Right forelimb (tissue), 1 donor: ENCODE data around the gene PTPN4.
"Not testable (repeated sequence)": the region's sequence is repeated elsewhere in the genome, so short reads cannot be mapped to it uniquely, and the experiment has no call there.

Experiments used
- DNase-seq: peaks from one replicate; pipeline ENCODE4 v3.0.0-alpha.2; 2018

The PTPN4 gene

GRCh38 chr2:119950966-119951365 is 191.2 kb downstream of the PTPN4 start:
- DNase-seq, result no peak

GRCh38 chr2:119958670-119959268 is 199.0 kb downstream of the PTPN4 start:
- no peak for DNase-seq

GRCh38 chr2:119960821-119961220 is 201.1 kb downstream of the PTPN4 start:
- no peak for DNase-seq

GRCh38 chr2:119981896-119982295 is 222.2 kb downstream of the PTPN4 start:
- DNase-seq, result no peak

- no peak for DNase-seq
These were observed 222.8 kb downstream of the PTPN4 start for GRCh38 chr2:119982506-119982905.

GRCh38 chr2:119983108-119983507 is 223.4 kb downstream of the PTPN4 start:
- DNase-seq, result no peak

- no peak for DNase-seq
These were observed 236.4 kb downstream of the PTPN4 start for GRCh38 chr2:119996148-119996547.

- DNase-seq, result not testable (repeated sequence)
These were observed 237.5 kb downstream of the PTPN4 start for GRCh38 chr2:119996896-119997891.

GRCh38 chr2:120001471-120001870 is 241.7 kb downstream of the PTPN4 start:
- no peak for DNase-seq

- no peak for DNase-seq
These were observed 244.5 kb downstream of the PTPN4 start for GRCh38 chr2:120004254-120004653.

GRCh38 chr2:120005834-120006521 is 246.3 kb downstream of the PTPN4 start:
- DNase-seq, result no peak

- DNase-seq, result no peak
These were observed 248.1 kb downstream of the PTPN4 start for GRCh38 chr2:120007851-120008250.

- DNase-seq, result no peak
These were observed 252.6 kb downstream of the PTPN4 start for GRCh38 chr2:120012363-120012762.

GRCh38 chr2:120012771-120013596 is 253.3 kb downstream of the PTPN4 start, which contains the start of gene EPB41L5:
TSS of gene EPB41L5 (plus strand) at chr2:120013077. CDS start at chr2:120019085, 6,008 bp downstream.
- DNase-seq, result peak; percentile 94

- DNase-seq, result no peak
These were observed 254.0 kb downstream of the PTPN4 start for GRCh38 chr2:120013597-120014223.

GRCh38 chr2:120014226-120014980 is 254.7 kb downstream of the PTPN4 start:
- no peak for DNase-seq

- DNase-seq, result no peak
These were observed 257.1 kb downstream of the PTPN4 start for GRCh38 chr2:120016800-120017199.

- no peak for DNase-seq
These were observed 257.5 kb downstream of the PTPN4 start for GRCh38 chr2:120017201-120017600.

GRCh38 chr2:120018549-120018948 is 258.8 kb downstream of the PTPN4 start:
- DNase-seq, result no peak

- no peak for DNase-seq
These were observed 260.8 kb downstream of the PTPN4 start for GRCh38 chr2:120020554-120020953.

GRCh38 chr2:120022505-120022904 is 262.8 kb downstream of the PTPN4 start:
- DNase-seq, result not testable (repeated sequence)
